ENCODE results near the gene C1orf226. TPM values are rescaled to one million over a fixed set of nuclear protein-coding genes. Genes with fewer than 3 reads are reported as not detected.
"Not testable (repeated sequence)": the region's sequence is repeated elsewhere in the genome, so short reads cannot be mapped to it uniquely, and the experiment has no call there.

The C1orf226 gene
- not detected in 2 replicates for total RNA-seq

GRCh38 chr1:162381383-162381782 is at the start of gene C1orf226:
C1orf226 (plus strand) TSS chr1:162381728; CDS start chr1:162381902, 174 bp downstream.
- H3K4me1 Mint-ChIP-seq (ENCODE audit: low read depth) = no peaks in the 10 kb centered on the region
- DNase-seq (ENCODE audit: low spot score) = no peak

DNA sequence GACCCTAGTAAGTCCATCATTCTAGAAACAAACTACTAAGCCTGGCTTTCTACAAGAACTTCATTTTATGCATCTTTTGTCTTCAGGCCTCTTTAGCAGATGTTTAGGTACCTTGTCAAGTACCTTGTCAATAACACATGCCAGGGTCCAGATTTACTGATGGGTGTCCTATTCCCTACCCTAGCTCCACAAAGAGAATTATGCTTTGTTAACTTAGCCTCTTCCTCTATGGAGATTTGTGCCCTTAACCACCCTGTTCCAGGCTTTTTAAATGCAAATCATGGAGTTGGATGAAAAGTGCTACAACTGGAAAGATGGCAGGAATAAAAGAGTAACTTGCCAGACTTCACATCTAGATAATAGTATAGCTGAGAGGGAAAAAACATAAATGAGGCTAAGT is 47.5 kb upstream of the C1orf226 start:
- H3K9me3 Mint-ChIP-seq = no peaks in the 10 kb centered on the region
- H3K27ac Mint-ChIP-seq = no peak overlapping the region
- no peak for DNase-seq (ENCODE audit: low spot score)
- H3K27me3 Mint-ChIP-seq (ENCODE audit: insufficient read depth) = peaks cover 8% of the 10 kb centered on the region
- intact Hi-C loops (cut with micrococcal nuclease) = no loop called here
- no peak overlapping the region for H3K4me3 Mint-ChIP-seq
- H3K36me3 Mint-ChIP-seq (ENCODE audit: low read depth) = no peaks in the 10 kb centered on the region
- no peaks in the 10 kb centered on the region for H3K4me1 Mint-ChIP-seq (ENCODE audit: low read depth)

More at GRCh38 chr1:162381383-162381782, at the start of gene C1orf226:
- H3K4me3 Mint-ChIP-seq = no peak within 1 kb of the TSS
- H3K27ac Mint-ChIP-seq = no peak within 1 kb of the TSS
- intact Hi-C loops (cut with micrococcal nuclease) = no loop called here
- H3K36me3 Mint-ChIP-seq (ENCODE audit: low read depth) = no peaks in the 10 kb centered on the region
- no peaks in the 10 kb centered on the region for H3K9me3 Mint-ChIP-seq
- peaks cover 2% of the 10 kb centered on the region for H3K27me3 Mint-ChIP-seq (ENCODE audit: insufficient read depth)

DNA sequence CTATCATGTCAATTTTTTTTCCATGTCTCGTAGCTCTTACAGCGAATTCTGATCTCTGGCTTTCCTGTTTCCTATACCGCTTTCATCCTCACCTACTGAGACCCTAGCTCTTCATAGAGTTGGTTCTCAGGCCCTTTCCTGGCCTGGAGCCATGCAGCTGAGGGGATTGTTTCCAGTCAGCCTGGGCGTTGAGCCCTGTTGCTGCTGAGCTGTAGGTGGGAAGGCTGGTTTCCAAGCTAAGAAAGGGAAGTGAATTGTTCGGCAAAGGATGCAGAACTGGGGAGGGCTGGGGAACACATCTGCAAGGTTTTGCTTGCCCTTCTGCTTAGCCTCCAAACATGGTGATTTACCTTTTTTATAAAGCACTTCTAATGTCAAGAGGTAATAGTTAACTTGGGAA is 46.4 kb upstream of the C1orf226 start:
- no peaks in the 10 kb centered on the region for H3K4me1 Mint-ChIP-seq (ENCODE audit: low read depth)
- DNase-seq (ENCODE audit: low spot score) = no peak
- intact Hi-C loops (cut with micrococcal nuclease) = no loop called here
- no peak overlapping the region for H3K27ac Mint-ChIP-seq
- no peaks in the 10 kb centered on the region for H3K9me3 Mint-ChIP-seq
- H3K36me3 Mint-ChIP-seq (ENCODE audit: low read depth) = no peaks in the 10 kb centered on the region
- H3K27me3 Mint-ChIP-seq (ENCODE audit: insufficient read depth) = peaks cover 8% of the 10 kb centered on the region
- H3K4me3 Mint-ChIP-seq = no peak overlapping the region

GRCh38 chr1:162336621-162337285 is 44.8 kb upstream of the C1orf226 start:
- Mint-ChIP-seq H3K27me3 (ENCODE audit: insufficient read depth) (peaks cover 8% of the 10 kb centered on the region), H3K36me3 (ENCODE audit: low read depth) (no peaks in the 10 kb centered on the region), H3K4me1 (ENCODE audit: low read depth) (no peaks in the 10 kb centered on the region), H3K27ac (no peak overlapping the region), H3K9me3 (no peaks in the 10 kb centered on the region), H3K4me3 (no peak overlapping the region)
- DNase-seq (ENCODE audit: low spot score) = no peak
- intact Hi-C loops (cut with micrococcal nuclease) = no loop called here

- intact Hi-C loops (cut with micrococcal nuclease) = no loop called here
- Mint-ChIP-seq H3K27ac (no peak overlapping the region), H3K9me3 (no peaks in the 10 kb centered on the region)
Observed at GRCh38 chr1:162342452-162342983, 39.0 kb upstream of the C1orf226 start.

GRCh38 chr1:162343470-162343869 is 38.1 kb upstream of the C1orf226 start:
- DNase-seq (ENCODE audit: low spot score) = no peak
- Mint-ChIP-seq H3K9me3 (no peaks in the 10 kb centered on the region), H3K27me3 (ENCODE audit: insufficient read depth) (peaks cover 6% of the 10 kb centered on the region), H3K4me1 (ENCODE audit: low read depth) (no peaks in the 10 kb centered on the region), H3K27ac (no peak overlapping the region), H3K4me3 (no peak overlapping the region), H3K36me3 (ENCODE audit: low read depth) (no peaks in the 10 kb centered on the region)
- intact Hi-C loops (cut with micrococcal nuclease) = no loop called here

More at GRCh38 chr1:162342452-162342983, 39.0 kb upstream of the C1orf226 start:
- H3K4me3 Mint-ChIP-seq = no peak overlapping the region
- H3K27me3 Mint-ChIP-seq (ENCODE audit: insufficient read depth) = peaks cover 6% of the 10 kb centered on the region
- no peaks in the 10 kb centered on the region for H3K4me1 Mint-ChIP-seq (ENCODE audit: low read depth)
- no peaks in the 10 kb centered on the region for H3K36me3 Mint-ChIP-seq (ENCODE audit: low read depth)
- no peak for DNase-seq (ENCODE audit: low spot score)

- intact Hi-C loops (cut with micrococcal nuclease) = no loop called here
- Mint-ChIP-seq H3K4me3 (no peak overlapping the region), H3K27ac (no peak overlapping the region), H3K9me3 (no peaks in the 10 kb centered on the region), H3K4me1 (ENCODE audit: low read depth) (no peaks in the 10 kb centered on the region), H3K36me3 (ENCODE audit: low read depth) (no peaks in the 10 kb centered on the region), H3K27me3 (ENCODE audit: insufficient read depth) (peaks cover 7% of the 10 kb centered on the region)
- no peak for DNase-seq (ENCODE audit: low spot score)
Observed at GRCh38 chr1:162347281-162347680, 34.2 kb upstream of the C1orf226 start.

DNA sequence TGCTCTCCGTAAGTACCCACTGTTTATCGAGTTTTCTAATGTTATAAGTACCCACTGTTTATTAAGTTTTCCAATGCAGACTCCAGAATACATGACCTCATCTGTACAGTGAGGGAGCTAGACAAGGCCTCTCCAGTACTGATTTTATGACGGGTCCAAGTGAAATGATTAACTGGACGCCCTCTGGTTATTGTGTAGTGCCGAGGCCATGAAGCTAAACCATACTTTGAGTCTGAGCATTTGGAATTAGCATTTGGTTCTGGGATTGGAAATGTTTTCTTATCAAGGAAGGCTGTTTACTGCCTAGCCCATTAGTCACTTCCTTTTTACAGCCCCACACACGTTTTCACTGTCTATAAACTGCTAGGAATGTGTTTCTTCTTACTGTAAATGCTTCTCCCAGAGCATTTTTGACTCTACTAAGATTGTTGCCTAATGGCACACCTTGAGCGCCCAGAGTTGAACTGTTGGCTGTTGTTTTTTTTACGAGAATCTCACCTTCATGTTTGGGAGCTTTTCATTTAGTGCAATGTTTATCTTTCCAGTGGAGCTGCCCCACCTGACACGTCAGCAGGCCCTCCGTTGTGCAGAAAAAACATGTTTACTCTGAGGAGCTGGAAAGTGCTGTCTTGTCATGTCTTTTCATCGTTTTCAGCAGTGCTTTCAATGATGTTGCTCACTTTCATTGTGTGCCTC is 31.7 kb upstream of the C1orf226 start:
- intact Hi-C loops (cut with micrococcal nuclease) = no loop called here
- Mint-ChIP-seq H3K27ac (no peak overlapping the region), H3K4me1 (ENCODE audit: low read depth) (no peaks in the 10 kb centered on the region), H3K27me3 (ENCODE audit: insufficient read depth) (peaks cover 8% of the 10 kb centered on the region), H3K4me3 (no peak overlapping the region), H3K9me3 (no peaks in the 10 kb centered on the region), H3K36me3 (ENCODE audit: low read depth) (no peaks in the 10 kb centered on the region)
- no peak for DNase-seq (ENCODE audit: low spot score)

DNA sequence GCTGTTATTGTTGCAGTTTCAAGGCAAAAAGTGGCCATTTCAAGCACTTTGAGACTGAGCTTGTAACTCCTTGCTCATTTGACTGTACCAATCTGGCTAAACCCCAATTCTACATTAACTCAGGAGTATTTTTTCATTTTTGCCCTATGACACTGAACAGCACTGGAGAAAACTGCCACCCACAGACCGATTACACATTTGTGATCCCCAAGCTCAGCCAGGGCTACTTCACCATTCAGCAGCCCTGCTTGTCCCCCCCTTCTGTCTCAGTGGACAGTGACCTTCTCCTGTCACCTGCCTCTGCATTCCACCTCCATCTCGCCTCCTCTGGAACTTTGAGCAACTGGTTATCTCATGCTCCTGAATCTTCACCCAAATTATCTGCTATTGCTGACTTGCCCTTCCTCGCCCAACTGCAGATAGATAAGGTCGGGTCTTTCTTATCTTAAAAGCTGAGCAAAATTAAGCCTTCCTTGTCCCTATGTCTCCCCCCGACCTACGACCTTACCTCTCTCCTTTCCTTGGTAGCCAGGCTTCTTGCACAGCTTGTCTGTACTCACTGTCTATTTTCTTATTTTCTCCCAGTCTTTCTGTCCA is 30.2 kb upstream of the C1orf226 start:
- H3K9me3 Mint-ChIP-seq = no peaks in the 10 kb centered on the region
- H3K4me3 Mint-ChIP-seq = no peak overlapping the region
- intact Hi-C loops (cut with micrococcal nuclease) = no loop called here
- DNase-seq (ENCODE audit: low spot score) = no peak
- H3K27ac Mint-ChIP-seq = no peak overlapping the region
- H3K27me3 Mint-ChIP-seq (ENCODE audit: insufficient read depth) = peaks cover 8% of the 10 kb centered on the region
- no peaks in the 10 kb centered on the region for H3K36me3 Mint-ChIP-seq (ENCODE audit: low read depth)
- H3K4me1 Mint-ChIP-seq (ENCODE audit: low read depth) = no peaks in the 10 kb centered on the region

- H3K27ac Mint-ChIP-seq; DNase-seq (ENCODE audit: low spot score); H3K36me3 Mint-ChIP-seq (ENCODE audit: low read depth); H3K4me3 Mint-ChIP-seq; H3K4me1 Mint-ChIP-seq (ENCODE audit: low read depth); H3K27me3 Mint-ChIP-seq (ENCODE audit: insufficient read depth); intact Hi-C loops (cut with micrococcal nuclease); H3K9me3 Mint-ChIP-seq: not testable (repeated sequence)
Observed at GRCh38 chr1:162351874-162352273, 29.7 kb upstream of the C1orf226 start.

DNA sequence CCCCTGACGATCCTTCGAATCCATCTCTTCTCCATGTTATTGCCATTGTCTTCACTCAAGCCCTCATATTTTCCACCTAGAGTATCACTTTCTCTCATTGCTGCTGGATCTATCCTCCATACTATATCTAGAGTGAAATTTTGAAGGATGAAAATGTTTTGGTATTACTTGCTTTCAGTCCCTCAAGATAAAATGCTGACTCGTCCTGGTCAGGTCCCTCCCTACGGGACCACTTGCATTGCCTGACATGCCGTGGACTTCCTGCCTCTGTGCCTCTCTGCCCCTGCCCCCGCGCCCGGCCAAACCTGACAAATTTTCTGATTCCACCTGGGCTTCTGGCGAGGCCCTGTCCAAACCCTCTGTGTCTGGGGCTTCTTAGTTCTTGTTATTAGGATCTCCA is 28.4 kb upstream of the C1orf226 start:
- H3K36me3 Mint-ChIP-seq (ENCODE audit: low read depth) = no peaks in the 10 kb centered on the region
- H3K4me3 Mint-ChIP-seq = no peak overlapping the region
- intact Hi-C loops (cut with micrococcal nuclease) = no loop called here
- H3K4me1 Mint-ChIP-seq (ENCODE audit: low read depth) = no peaks in the 10 kb centered on the region
- no peak overlapping the region for H3K27ac Mint-ChIP-seq
- H3K27me3 Mint-ChIP-seq (ENCODE audit: insufficient read depth) = peaks cover 8% of the 10 kb centered on the region
- DNase-seq (ENCODE audit: low spot score) = no peak
- no peaks in the 10 kb centered on the region for H3K9me3 Mint-ChIP-seq

- Mint-ChIP-seq H3K9me3 (no peaks in the 10 kb centered on the region), H3K4me1 (ENCODE audit: low read depth) (no peaks in the 10 kb centered on the region), H3K27me3 (ENCODE audit: insufficient read depth) (peaks cover 9% of the 10 kb centered on the region), H3K36me3 (ENCODE audit: low read depth) (no peaks in the 10 kb centered on the region), H3K4me3 (no peak overlapping the region), H3K27ac (no peak overlapping the region)
- intact Hi-C loops (cut with micrococcal nuclease) = no loop called here
- no peak for DNase-seq (ENCODE audit: low spot score)
Observed at GRCh38 chr1:162353702-162354101, 27.8 kb upstream of the C1orf226 start.

GRCh38 chr1:162357681-162358266 is 23.8 kb upstream of the C1orf226 start:
- intact Hi-C loops (cut with micrococcal nuclease) = loop anchor here (5.0 kb wide), 1 partner anchor 490 kb away; no protein-coding TSS in a partner anchor
- H3K27me3 Mint-ChIP-seq (ENCODE audit: insufficient read depth) = peaks cover 9% of the 10 kb centered on the region
- no peaks in the 10 kb centered on the region for H3K9me3 Mint-ChIP-seq
- H3K4me3 Mint-ChIP-seq = no peak overlapping the region
- H3K27ac Mint-ChIP-seq = no peak overlapping the region
- no peaks in the 10 kb centered on the region for H3K36me3 Mint-ChIP-seq (ENCODE audit: low read depth)
- no peaks in the 10 kb centered on the region for H3K4me1 Mint-ChIP-seq (ENCODE audit: low read depth)
- DNase-seq (ENCODE audit: low spot score) = no peak

All from activated T-helper 1 cell treated with anti-CD3 and anti-CD28 coated beads, Interleukin-12 subunit alpha, Interleukin-12 subunit beta, Interleukin-2, Interleukin-4 antibody, amounts not matched to agents 30 ng/mL and 10 ng/mL and 1 ng/mL, durations not matched to agents 14 hours and 24 hours and 36 hours (primary cell).